Hair follicular keratinocyte (primary cell): Measurements from ENCODE around the gene PIGK. TPM values are rescaled to one million over a fixed set of nuclear protein-coding genes. Genes with fewer than 3 reads are reported as not detected.

Source experiments
- total RNA-seq: library from RNA; depleted of rRNA; stranded (reverse); fragments of >200 nt; gene quantifications from 2 replicates; pipeline ENCODE4 v1.2.3, GENCODE V29; 2015

PIGK gene
- 18.7 and 26.0 TPM in 2 replicates for total RNA-seq

GRCh38 chr1:77219166-77219887, at the start of gene PIGK:
Gene PIGK (minus strand): TSS chr1:77219430. CDS start chr1:77219402, 28 bp downstream.

Other genes with a start within 250 kb of the PIGK start
- gene AK5, start 62.6 kb upstream of the PIGK start, total RNA-seq = 0.86 and 4.3 TPM in 2 replicates